RWPE1 (cell line): ENCODE measurements around the gene MYLK.
A peak's percentile ranks its signal among the peaks of the same experiment; 100 is the strongest.

Experiments
- CTCF ChIA-PET: fragments of 350-600 bp; sonication (Branson Sonifier 250); formaldehyde crosslinking; extraction: SDS; loops from one replicate; lab custom pipeline; 2021; lab: Yijun Ruan, JAX
- POLR2A ChIA-PET: fragments of 400-600 bp; formaldehyde crosslinking; extraction: SDS; loops from one replicate; lab custom pipeline; 2020; ENCODE audit warnings: antibody characterized with exemption; ENCODE audit not compliant: low non-redundant PET; lab: Yijun Ruan, JAX
- DNase-seq: peaks from one replicate; pipeline ENCODE4 v3.0.0; 2012; ENCODE audit warnings: low spot score
- H3K27ac ChIP-seq: fragments of 450-650 bp; 2 replicates; pipeline ENCODE4 v1.5.1; 2017
- CTCF ChIP-seq: fragments of 450-650 bp; conservative IDR thresholded peaks from 2 replicates; pipeline ENCODE4 v1.5.1; 2017; ENCODE audit warnings: low read depth, mild to moderate bottlenecking

The MYLK gene

DNA sequence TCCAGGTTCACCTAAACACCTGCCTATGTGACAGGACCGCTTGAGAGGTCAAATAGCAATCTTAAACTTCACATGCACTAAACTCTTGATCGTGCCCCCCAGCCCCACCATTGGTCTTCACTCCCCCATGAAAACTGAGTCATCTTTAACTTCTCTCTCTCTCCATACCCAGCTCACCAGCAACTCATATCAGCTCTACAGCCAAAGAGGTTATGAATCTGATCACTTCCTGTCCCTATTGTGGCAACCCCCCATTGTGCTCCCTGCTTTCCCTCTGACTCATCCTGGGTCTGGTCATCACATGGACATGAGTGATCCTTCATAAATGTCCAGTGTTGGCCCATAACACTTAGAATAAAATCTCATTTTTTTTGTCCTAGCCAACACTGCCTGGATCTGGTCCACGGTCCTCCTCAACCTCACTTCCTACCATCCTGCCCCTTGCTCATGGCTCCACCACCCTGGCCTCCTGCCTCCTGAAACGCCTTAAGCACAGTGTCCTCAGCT lies 195.8 kb downstream of the MYLK start:
- no peak overlapping the region for H3K27ac ChIP-seq
- POLR2A ChIA-PET = no interaction called here
- DNase-seq = peak; percentile 75
- no peak for TF ChIP-seq CTCF
- CTCF ChIA-PET = no interaction called here

DNA sequence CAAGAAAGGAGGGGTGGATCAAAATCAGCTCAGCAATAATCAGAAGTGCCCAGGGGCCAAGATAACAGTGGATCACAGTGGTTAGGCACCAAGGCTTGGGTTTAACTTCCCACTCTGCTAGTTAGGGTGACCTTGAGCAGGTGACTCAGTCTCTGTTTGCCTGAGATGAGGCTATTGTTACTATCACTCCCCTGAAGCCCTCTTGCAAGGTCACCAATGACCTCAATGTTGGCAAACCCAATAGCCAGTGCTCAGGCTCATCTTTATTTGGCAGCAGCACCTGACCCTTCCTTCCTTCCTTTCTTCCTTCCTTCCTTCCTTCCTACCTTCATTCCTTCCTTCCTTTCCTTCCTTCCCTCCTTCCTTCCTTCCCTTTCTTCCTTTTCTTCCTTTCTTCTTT lies 196.8 kb downstream of the MYLK start:
- no peak for DNase-seq
- TF ChIP-seq CTCF = no peak
- H3K27ac ChIP-seq = no peak overlapping the region
- CTCF ChIA-PET = interaction anchor here (1.4 kb wide), 1 partner anchor 15 kb away, joined by 5 read pairs; no protein-coding TSS in a partner anchor
- POLR2A ChIA-PET = no interaction called here

- CTCF ChIA-PET = interaction anchor here (0.7 to 1.4 kb wide), 2 partner anchors 16 to 24 kb away, joined by 4 to 5 read pairs; no protein-coding TSS in a partner anchor
- H3K27ac ChIP-seq = no peak overlapping the region
- no peak for TF ChIP-seq CTCF
- DNase-seq = no peak
- POLR2A ChIA-PET = no interaction called here
Observed at GRCh38 chr3:123686251-123686650, 197.9 kb downstream of the MYLK start.

- ChIA-PET POLR2A (no interaction called here), CTCF (interaction anchor here (1.4 kb wide), 1 partner anchor 16 kb away, joined by 5 read pairs; no protein-coding TSS in a partner anchor)
Observed at GRCh38 chr3:123685780-123686179, 198.4 kb downstream of the MYLK start.

GRCh38 chr3:123684636-123685035 lies 199.5 kb downstream of the MYLK start:
- no peak for TF ChIP-seq CTCF
- POLR2A ChIA-PET = no interaction called here
- CTCF ChIA-PET = no interaction called here
- H3K27ac ChIP-seq = no peak overlapping the region
- no peak for DNase-seq

More at GRCh38 chr3:123685780-123686179, 198.4 kb downstream of the MYLK start:
- TF ChIP-seq CTCF = no peak
- DNase-seq = no peak
- H3K27ac ChIP-seq = no peak overlapping the region

- no peak for TF ChIP-seq CTCF
- POLR2A ChIA-PET = no interaction called here
- CTCF ChIA-PET = no interaction called here
- DNase-seq = no peak
- no peak overlapping the region for H3K27ac ChIP-seq
Observed at GRCh38 chr3:123684209-123684608, 199.9 kb downstream of the MYLK start.
